ENCODE results near the gene TM7SF2. TPM values are rescaled to one million over a fixed set of nuclear protein-coding genes. Genes with fewer than 3 reads are reported as not detected.

Gene TM7SF2
- total and polyA plus RNA-seq, 2 of the 13 experiments (the other 11 are each of a cell fraction or from before 2014, with no cell fraction given): 56.0 to 66.9 TPM

- TF ChIP-seq, protein P1, sequence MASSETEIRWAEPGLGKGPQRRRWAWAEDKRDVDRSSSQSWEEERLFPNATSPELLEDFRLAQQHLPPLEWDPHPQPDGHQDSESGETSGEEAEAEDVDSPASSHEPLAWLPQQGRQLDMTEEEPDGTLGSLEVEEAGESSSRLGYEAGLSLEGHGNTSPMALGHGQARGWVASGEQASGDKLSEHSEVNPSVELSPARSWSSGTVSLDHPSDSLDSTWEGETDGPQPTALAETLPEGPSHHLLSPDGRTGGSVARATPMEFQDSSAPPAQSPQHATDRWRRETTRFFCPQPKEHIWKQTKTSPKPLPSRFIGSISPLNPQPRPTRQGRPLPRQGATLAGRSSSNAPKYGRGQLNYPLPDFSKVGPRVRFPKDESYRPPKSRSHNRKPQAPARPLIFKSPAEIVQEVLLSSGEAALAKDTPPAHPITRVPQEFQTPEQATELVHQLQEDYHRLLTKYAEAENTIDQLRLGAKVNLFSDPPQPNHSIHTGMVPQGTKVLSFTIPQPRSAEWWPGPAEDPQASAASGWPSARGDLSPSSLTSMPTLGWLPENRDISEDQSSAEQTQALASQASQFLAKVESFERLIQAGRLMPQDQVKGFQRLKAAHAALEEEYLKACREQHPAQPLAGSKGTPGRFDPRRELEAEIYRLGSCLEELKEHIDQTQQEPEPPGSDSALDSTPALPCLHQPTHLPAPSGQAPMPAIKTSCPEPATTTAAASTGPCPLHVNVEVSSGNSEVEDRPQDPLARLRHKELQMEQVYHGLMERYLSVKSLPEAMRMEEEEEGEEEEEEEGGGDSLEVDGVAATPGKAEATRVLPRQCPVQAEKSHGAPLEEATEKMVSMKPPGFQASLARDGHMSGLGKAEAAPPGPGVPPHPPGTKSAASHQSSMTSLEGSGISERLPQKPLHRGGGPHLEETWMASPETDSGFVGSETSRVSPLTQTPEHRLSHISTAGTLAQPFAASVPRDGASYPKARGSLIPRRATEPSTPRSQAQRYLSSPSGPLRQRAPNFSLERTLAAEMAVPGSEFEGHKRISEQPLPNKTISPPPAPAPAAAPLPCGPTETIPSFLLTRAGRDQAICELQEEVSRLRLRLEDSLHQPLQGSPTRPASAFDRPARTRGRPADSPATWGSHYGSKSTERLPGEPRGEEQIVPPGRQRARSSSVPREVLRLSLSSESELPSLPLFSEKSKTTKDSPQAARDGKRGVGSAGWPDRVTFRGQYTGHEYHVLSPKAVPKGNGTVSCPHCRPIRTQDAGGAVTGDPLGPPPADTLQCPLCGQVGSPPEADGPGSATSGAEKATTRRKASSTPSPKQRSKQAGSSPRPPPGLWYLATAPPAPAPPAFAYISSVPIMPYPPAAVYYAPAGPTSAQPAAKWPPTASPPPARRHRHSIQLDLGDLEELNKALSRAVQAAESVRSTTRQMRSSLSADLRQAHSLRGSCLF (CRISPR knock-in tag; IDR thresholded peaks at IDR 0.05; ENCODE audit: borderline replicate concordance): no peak
- TF ChIP-seq, protein P2, sequence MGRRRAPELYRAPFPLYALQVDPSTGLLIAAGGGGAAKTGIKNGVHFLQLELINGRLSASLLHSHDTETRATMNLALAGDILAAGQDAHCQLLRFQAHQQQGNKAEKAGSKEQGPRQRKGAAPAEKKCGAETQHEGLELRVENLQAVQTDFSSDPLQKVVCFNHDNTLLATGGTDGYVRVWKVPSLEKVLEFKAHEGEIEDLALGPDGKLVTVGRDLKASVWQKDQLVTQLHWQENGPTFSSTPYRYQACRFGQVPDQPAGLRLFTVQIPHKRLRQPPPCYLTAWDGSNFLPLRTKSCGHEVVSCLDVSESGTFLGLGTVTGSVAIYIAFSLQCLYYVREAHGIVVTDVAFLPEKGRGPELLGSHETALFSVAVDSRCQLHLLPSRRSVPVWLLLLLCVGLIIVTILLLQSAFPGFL (CRISPR knock-in tag; IDR thresholded peaks at IDR 0.05): no peak
- TF ChIP-seq CERS6 (CRISPR knock-in tag; IDR thresholded peaks at IDR 0.05) (no peak), ARNT2 (CRISPR knock-in tag; IDR thresholded peaks at IDR 0.05; ENCODE audit: low read depth) (no peak; the same call in 1 of the 2 replicates), EHMT2 (IDR thresholded peaks at IDR 0.05; ENCODE audit: borderline replicate concordance, low read depth, low read length) (no peak), MED8 (CRISPR knock-in tag; IDR thresholded peaks at IDR 0.05; ENCODE audit: insufficient replicate concordance) (peak; percentile 47), ZEB1 (IDR thresholded peaks at IDR 0.05; ENCODE audit: insufficient replicate concordance, low read depth) (peak; percentile 38), RFXAP (CRISPR knock-in tag; IDR thresholded peaks at IDR 0.05; ENCODE audit: borderline replicate concordance) (0 out of 2 replicates have a peak, but pooled peaks have one; percentile 74), ARNT (IDR thresholded peaks at IDR 0.05) (no peak), CC2D1A (CRISPR knock-in tag; IDR thresholded peaks at IDR 0.05) (no peak), ZBTB20 (CRISPR knock-in tag; IDR thresholded peaks at IDR 0.05; ENCODE audit: borderline replicate concordance, low read depth) (no peak), AGO1 (IDR thresholded peaks at IDR 0.05; ENCODE audit: low read depth, low read length, poor library complexity, severe bottlenecking) (no peak)
- TF ChIP-seq, protein P3, sequence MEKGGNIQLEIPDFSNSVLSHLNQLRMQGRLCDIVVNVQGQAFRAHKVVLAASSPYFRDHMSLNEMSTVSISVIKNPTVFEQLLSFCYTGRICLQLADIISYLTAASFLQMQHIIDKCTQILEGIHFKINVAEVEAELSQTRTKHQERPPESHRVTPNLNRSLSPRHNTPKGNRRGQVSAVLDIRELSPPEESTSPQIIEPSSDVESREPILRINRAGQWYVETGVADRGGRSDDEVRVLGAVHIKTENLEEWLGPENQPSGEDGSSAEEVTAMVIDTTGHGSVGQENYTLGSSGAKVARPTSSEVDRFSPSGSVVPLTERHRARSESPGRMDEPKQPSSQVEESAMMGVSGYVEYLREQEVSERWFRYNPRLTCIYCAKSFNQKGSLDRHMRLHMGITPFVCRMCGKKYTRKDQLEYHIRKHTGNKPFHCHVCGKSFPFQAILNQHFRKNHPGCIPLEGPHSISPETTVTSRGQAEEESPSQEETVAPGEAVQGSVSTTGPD (CRISPR knock-in tag; IDR thresholded peaks at IDR 0.05): no peak
- TF ChIP-seq, protein P4, sequence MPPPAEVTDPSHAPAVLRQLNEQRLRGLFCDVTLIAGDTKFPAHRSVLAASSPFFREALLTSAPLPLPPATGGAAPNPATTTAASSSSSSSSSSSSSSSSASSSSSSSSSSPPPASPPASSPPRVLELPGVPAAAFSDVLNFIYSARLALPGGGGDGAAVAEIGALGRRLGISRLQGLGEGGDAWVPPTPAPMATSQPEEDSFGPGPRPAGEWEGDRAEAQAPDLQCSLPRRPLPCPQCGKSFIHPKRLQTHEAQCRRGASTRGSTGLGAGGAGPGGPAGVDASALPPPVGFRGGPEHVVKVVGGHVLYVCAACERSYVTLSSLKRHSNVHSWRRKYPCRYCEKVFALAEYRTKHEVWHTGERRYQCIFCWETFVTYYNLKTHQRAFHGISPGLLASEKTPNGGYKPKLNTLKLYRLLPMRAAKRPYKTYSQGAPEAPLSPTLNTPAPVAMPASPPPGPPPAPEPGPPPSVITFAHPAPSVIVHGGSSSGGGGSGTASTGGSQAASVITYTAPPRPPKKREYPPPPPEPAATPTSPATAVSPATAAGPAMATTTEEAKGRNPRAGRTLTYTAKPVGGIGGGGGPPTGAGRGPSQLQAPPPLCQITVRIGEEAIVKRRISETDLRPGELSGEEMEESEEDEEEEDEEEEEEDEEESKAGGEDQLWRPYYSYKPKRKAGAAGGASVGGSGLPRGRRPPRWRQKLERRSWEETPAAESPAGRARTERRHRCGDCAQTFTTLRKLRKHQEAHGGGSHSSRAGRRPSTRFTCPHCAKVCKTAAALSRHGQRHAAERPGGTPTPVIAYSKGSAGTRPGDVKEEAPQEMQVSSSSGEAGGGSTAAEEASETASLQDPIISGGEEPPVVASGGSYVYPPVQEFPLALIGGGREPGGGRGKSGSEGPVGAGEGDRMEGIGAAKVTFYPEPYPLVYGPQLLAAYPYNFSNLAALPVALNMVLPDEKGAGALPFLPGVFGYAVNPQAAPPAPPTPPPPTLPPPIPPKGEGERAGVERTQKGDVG (CRISPR knock-in tag; IDR thresholded peaks at IDR 0.05; ENCODE audit: borderline replicate concordance): no peak
These were observed at the start of gene TM7SF2 (continued) for GRCh38 chr11:65111744-65112545.

All from HepG2 (cell line).